ENCODE data around the gene ANKRD16. TPM values are rescaled to one million over a fixed set of nuclear protein-coding genes. Genes with fewer than 3 reads are reported as not detected.
"Not testable (repeated sequence)": the region's sequence is repeated elsewhere in the genome, so short reads cannot be mapped to it uniquely, and the experiment has no call there.

The ANKRD16 gene
- total RNA-seq, 1 experiment from 2014 or later, result 4.9 TPM

GRCh38 chr10:5828725-5829124 lies 61.0 kb downstream of the ANKRD16 start:
- no peaks in the 10 kb centered on the region for H4K20me1 ChIP-seq (ENCODE audit: low read length)
- peaks cover 7% of the 10 kb centered on the region; the same call in 1 of the 2 replicates for H3K4me1 ChIP-seq (ENCODE audit: insufficient read depth, low read length)
- no peaks in the 10 kb centered on the region for H3K27me3 ChIP-seq (ENCODE audit: low read length)
- H3K9me2 ChIP-seq (replicated peaks; ENCODE audit: low read length), result no peaks in the 10 kb centered on the region
- CTCF ChIA-PET, result no interaction called here
- H3K4me3 ChIP-seq (ENCODE audit: low read length), result no peak overlapping the region
- BruUV-seq (replicated peaks), result no TSS peak
- no peaks in the 10 kb centered on the region for H3K79me2 ChIP-seq (ENCODE audit: low read length)
- H3K4me2 ChIP-seq (ENCODE audit: low read length), result no peak overlapping the region
- POLR2A ChIA-PET (ENCODE audit: unreplicated experiment), result no interaction called here
- H2AFZ ChIP-seq (ENCODE audit: low read length), result no peak overlapping the region
- no peak for TF ChIP-seq EZH2 (IDR thresholded peaks at IDR 0.05; ENCODE audit: low read length, unreplicated experiment)
- TF ChIP-seq EZH2phosphoT487 (IDR thresholded peaks at IDR 0.05; ENCODE audit: borderline replicate concordance, low read length), result no peak
- no peak for TF ChIP-seq CTCF (conservative IDR thresholded peaks at IDR 0.05; ENCODE audit: low read depth, low read length)
- H3K9ac ChIP-seq (ENCODE audit: low read length), result no peak overlapping the region
- H3K27ac ChIP-seq (ENCODE audit: low read length), result no peak overlapping the region
- no peaks in the 10 kb centered on the region for H3K9me3 ChIP-seq (ENCODE audit: low read length)
- ATAC-seq (no peak), DNase-seq (no peak)
- intact Hi-C loops (cut with micrococcal nuclease), result no loop called here
- H3F3A ChIP-seq (ENCODE audit: low read length, unreplicated experiment), result no peaks in the 10 kb centered on the region
- no peaks in the 10 kb centered on the region for H3K36me3 ChIP-seq (ENCODE audit: low read depth, low read length)

- no peak for ATAC-seq
- intact Hi-C loops (cut with micrococcal nuclease), result no loop called here
- H3K4me3 ChIP-seq (ENCODE audit: low read length), result no peak overlapping the region
- H3K4me2 ChIP-seq (ENCODE audit: low read length), result no peak overlapping the region
- no peaks in the 10 kb centered on the region for H3K79me2 ChIP-seq (ENCODE audit: low read length)
- ChIA-PET POLR2A (ENCODE audit: unreplicated experiment) (no interaction called here), CTCF (no interaction called here)
- no peak for TF ChIP-seq CTCF (conservative IDR thresholded peaks at IDR 0.05; ENCODE audit: low read depth, low read length)
- H3F3A ChIP-seq (ENCODE audit: low read length, unreplicated experiment), result no peaks in the 10 kb centered on the region
- H3K27me3 ChIP-seq (ENCODE audit: low read length), result no peaks in the 10 kb centered on the region
- peaks cover 4% of the 10 kb centered on the region; the same call in 1 of the 2 replicates for H3K4me1 ChIP-seq (ENCODE audit: insufficient read depth, low read length)
- no peak overlapping the region for H2AFZ ChIP-seq (ENCODE audit: low read length)
- no peaks in the 10 kb centered on the region for H3K9me3 ChIP-seq (ENCODE audit: low read length)
- no peak overlapping the region for H3K27ac ChIP-seq (ENCODE audit: low read length)
- no TSS peak for BruUV-seq (replicated peaks)
- no peaks in the 10 kb centered on the region for H3K9me2 ChIP-seq (replicated peaks; ENCODE audit: low read length)
- H4K20me1 ChIP-seq (ENCODE audit: low read length), result no peaks in the 10 kb centered on the region
- no peak for DNase-seq
- no peak overlapping the region for H3K9ac ChIP-seq (ENCODE audit: low read length)
- no peaks in the 10 kb centered on the region for H3K36me3 ChIP-seq (ENCODE audit: low read depth, low read length)
These were observed 61.9 kb downstream of the ANKRD16 start for GRCh38 chr10:5827841-5828240.

GRCh38 chr10:5826511-5826910 lies 63.2 kb downstream of the ANKRD16 start:
- H3K27me3 ChIP-seq (ENCODE audit: low read length); H3F3A ChIP-seq (ENCODE audit: low read length, unreplicated experiment); ATAC-seq; DNase-seq; H3K9me3 ChIP-seq (ENCODE audit: low read length); BruUV-seq (replicated peaks); H3K36me3 ChIP-seq (ENCODE audit: low read depth, low read length); H3K4me3 ChIP-seq (ENCODE audit: low read length); POLR2A ChIA-PET (ENCODE audit: unreplicated experiment); H2AFZ ChIP-seq (ENCODE audit: low read length); H3K9me2 ChIP-seq (replicated peaks; ENCODE audit: low read length); H3K79me2 ChIP-seq (ENCODE audit: low read length); CTCF ChIA-PET; H3K27ac ChIP-seq (ENCODE audit: low read length); H3K4me1 ChIP-seq (ENCODE audit: insufficient read depth, low read length); H4K20me1 ChIP-seq (ENCODE audit: low read length); H3K4me2 ChIP-seq (ENCODE audit: low read length); intact Hi-C loops (cut with micrococcal nuclease); H3K9ac ChIP-seq (ENCODE audit: low read length): not testable (repeated sequence)

Measured in PC-3 (cell line).